Lower leg skin (tissue), 3 donors: Measurements from ENCODE around the gene TMEM214.

Experiments used
- POLR2A ChIP-seq, 2 donors: fragments of 450-650 bp; IDR thresholded peaks; one replicate each; pipeline ENCODE4 v1.6.1; 2016 to 2017; ENCODE audit warnings: antibody characterized with exemption in 2 of 2, mild to moderate bottlenecking in 1 of 2, moderate library complexity in 1 of 2
- TF ChIP-seq, protein P1 (sequence below), 3 donors: fragments of 450-650 bp; IDR thresholded peaks; one replicate each; pipeline ENCODE4 v1.5.1; 2016; ENCODE audit warnings: antibody characterized with exemption in 3 of 3, mild to moderate bottlenecking in 3 of 3, moderate library complexity in 2 of 3

DNA sequence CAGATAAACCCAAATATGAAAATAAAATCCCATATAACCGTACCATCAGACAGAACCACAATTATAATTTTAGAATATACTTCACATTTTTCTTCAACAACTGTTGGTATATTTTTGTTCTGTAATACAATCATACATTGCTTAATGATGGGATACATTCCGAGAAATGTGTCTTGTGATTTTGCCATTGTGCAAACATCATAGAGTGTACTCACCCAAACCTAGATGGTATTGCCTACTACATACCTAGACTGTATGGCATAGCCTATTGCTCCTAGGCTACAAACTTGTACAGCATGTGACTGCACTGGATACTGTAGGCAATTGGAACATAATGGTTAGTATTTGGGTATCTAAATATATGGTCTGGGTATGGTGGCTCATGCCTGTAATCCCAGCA lies 31.8 kb upstream of the TMEM214 start:
- TF ChIP-seq, protein P1, sequence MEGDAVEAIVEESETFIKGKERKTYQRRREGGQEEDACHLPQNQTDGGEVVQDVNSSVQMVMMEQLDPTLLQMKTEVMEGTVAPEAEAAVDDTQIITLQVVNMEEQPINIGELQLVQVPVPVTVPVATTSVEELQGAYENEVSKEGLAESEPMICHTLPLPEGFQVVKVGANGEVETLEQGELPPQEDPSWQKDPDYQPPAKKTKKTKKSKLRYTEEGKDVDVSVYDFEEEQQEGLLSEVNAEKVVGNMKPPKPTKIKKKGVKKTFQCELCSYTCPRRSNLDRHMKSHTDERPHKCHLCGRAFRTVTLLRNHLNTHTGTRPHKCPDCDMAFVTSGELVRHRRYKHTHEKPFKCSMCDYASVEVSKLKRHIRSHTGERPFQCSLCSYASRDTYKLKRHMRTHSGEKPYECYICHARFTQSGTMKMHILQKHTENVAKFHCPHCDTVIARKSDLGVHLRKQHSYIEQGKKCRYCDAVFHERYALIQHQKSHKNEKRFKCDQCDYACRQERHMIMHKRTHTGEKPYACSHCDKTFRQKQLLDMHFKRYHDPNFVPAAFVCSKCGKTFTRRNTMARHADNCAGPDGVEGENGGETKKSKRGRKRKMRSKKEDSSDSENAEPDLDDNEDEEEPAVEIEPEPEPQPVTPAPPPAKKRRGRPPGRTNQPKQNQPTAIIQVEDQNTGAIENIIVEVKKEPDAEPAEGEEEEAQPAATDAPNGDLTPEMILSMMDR (IDR thresholded peaks at IDR 0.05) = no peak
- no peak for TF ChIP-seq POLR2A (IDR thresholded peaks at IDR 0.05)
